Measurements from ENCODE around the gene TRIM46. TPM values are rescaled to one million over a fixed set of nuclear protein-coding genes. Genes with fewer than 3 reads are reported as not detected.

The TRIM46 gene
- total and polyA plus RNA-seq, 2 of the 13 experiments (the other 11 are each of a cell fraction or from before 2014, with no cell fraction given): 0.04 to 0.09 TPM

DNA sequence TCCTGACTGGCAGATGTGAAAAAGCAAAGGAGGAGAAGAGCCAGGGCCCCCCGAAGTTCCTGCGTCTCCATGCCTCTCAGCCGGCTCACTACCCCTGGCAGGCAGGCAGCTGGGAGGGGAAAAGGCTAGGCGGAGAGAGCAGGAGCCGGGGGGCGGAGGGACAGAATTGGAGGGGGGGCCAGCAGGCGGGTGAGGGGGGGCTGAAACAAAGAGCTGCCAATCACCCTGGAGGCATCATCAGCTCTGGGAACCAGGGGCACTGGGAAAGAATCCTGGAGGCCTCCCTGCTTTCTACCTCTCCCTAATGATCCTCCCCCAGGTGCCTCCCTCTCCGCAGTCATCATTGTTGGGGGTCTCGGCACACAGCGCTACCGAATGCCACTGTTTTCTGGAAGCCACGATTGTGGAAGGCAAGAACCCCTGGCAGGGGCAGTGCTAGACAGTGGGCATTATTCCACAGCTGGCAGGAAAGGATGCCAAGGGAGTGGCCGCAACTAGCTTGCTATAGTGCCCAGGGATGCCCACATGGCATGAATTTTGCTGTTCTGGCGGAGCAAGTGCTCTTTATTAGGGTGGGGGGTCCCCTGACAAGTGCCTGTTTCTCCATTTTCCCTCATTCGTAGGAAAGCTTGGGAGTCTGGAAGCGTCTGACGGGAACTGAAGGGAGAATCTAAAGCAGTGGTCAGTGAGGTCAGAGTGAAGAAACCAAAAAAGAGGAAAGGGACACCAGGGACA lies 34.3 kb downstream of the TRIM46 start, which contains the start of gene THBS3 (continued):
- TF ChIP-seq, protein P1, sequence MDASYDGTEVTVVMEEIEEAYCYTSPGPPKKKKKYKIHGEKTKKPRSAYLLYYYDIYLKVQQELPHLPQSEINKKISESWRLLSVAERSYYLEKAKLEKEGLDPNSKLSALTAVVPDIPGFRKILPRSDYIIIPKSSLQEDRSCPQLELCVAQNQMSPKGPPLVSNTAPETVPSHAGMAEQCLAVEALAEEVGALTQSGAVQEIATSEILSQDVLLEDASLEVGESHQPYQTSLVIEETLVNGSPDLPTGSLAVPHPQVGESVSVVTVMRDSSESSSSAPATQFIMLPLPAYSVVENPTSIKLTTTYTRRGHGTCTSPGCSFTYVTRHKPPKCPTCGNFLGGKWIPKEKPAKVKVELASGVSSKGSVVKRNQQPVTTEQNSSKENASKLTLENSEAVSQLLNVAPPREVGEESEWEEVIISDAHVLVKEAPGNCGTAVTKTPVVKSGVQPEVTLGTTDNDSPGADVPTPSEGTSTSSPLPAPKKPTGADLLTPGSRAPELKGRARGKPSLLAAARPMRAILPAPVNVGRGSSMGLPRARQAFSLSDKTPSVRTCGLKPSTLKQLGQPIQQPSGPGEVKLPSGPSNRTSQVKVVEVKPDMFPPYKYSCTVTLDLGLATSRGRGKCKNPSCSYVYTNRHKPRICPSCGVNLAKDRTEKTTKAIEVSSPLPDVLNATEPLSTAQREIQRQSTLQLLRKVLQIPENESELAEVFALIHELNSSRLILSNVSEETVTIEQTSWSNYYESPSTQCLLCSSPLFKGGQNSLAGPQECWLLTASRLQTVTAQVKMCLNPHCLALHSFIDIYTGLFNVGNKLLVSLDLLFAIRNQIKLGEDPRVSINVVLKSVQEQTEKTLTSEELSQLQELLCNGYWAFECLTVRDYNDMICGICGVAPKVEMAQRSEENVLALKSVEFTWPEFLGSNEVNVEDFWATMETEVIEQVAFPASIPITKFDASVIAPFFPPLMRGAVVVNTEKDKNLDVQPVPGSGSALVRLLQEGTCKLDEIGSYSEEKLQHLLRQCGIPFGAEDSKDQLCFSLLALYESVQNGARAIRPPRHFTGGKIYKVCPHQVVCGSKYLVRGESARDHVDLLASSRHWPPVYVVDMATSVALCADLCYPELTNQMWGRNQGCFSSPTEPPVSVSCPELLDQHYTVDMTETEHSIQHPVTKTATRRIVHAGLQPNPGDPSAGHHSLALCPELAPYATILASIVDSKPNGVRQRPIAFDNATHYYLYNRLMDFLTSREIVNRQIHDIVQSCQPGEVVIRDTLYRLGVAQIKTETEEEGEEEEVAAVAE (CRISPR knock-in tag; IDR thresholded peaks at IDR 0.05; ENCODE audit: borderline replicate concordance): no peak
- TF ChIP-seq, protein P2, sequence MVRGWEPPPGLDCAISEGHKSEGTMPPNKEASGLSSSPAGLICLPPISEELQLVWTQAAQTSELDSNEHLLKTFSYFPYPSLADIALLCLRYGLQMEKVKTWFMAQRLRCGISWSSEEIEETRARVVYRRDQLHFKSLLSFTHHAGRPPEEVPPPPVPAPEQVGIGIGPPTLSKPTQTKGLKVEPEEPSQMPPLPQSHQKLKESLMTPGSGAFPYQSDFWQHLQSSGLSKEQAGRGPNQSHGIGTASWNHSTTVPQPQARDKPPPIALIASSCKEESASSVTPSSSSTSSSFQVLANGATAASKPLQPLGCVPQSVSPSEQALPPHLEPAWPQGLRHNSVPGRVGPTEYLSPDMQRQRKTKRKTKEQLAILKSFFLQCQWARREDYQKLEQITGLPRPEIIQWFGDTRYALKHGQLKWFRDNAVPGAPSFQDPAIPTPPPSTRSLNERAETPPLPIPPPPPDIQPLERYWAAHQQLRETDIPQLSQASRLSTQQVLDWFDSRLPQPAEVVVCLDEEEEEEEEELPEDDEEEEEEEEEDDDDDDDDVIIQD (CRISPR knock-in tag; IDR thresholded peaks at IDR 0.05; ENCODE audit: low read depth): no peak
- TF ChIP-seq, protein P3, sequence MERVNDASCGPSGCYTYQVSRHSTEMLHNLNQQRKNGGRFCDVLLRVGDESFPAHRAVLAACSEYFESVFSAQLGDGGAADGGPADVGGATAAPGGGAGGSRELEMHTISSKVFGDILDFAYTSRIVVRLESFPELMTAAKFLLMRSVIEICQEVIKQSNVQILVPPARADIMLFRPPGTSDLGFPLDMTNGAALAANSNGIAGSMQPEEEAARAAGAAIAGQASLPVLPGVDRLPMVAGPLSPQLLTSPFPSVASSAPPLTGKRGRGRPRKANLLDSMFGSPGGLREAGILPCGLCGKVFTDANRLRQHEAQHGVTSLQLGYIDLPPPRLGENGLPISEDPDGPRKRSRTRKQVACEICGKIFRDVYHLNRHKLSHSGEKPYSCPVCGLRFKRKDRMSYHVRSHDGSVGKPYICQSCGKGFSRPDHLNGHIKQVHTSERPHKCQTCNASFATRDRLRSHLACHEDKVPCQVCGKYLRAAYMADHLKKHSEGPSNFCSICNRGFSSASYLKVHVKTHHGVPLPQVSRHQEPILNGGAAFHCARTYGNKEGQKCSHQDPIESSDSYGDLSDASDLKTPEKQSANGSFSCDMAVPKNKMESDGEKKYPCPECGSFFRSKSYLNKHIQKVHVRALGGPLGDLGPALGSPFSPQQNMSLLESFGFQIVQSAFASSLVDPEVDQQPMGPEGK (CRISPR knock-in tag; IDR thresholded peaks at IDR 0.05): peak; percentile 38
- TF ChIP-seq, protein P4, sequence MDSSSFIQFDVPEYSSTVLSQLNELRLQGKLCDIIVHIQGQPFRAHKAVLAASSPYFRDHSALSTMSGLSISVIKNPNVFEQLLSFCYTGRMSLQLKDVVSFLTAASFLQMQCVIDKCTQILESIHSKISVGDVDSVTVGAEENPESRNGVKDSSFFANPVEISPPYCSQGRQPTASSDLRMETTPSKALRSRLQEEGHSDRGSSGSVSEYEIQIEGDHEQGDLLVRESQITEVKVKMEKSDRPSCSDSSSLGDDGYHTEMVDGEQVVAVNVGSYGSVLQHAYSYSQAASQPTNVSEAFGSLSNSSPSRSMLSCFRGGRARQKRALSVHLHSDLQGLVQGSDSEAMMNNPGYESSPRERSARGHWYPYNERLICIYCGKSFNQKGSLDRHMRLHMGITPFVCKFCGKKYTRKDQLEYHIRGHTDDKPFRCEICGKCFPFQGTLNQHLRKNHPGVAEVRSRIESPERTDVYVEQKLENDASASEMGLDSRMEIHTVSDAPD (CRISPR knock-in tag; IDR thresholded peaks at IDR 0.05): no peak
- TF ChIP-seq GATA4 (IDR thresholded peaks at IDR 0.05; ENCODE audit: borderline replicate concordance, low read depth) (no peak), MED1 (CRISPR knock-in tag; IDR thresholded peaks at IDR 0.05) (no peak), RAD21 (CRISPR knock-in tag; IDR thresholded peaks at IDR 0.05) (no peak), ZNF543 (CRISPR knock-in tag; IDR thresholded peaks at IDR 0.05) (no peak), POLR2G (IDR thresholded peaks at IDR 0.05; ENCODE audit: low read depth, low read length) (peak; percentile 7; the same call in 1 of the 2 replicates), SALL2 (CRISPR knock-in tag; IDR thresholded peaks at IDR 0.05) (no peak), YEATS2 (CRISPR knock-in tag; IDR thresholded peaks at IDR 0.05; ENCODE audit: borderline replicate concordance) (0 out of 2 replicates have a peak, but pooled peaks have one; percentile 6), MEF2D (CRISPR knock-in tag; IDR thresholded peaks at IDR 0.05) (no peak), ZC3H4 (CRISPR knock-in tag; IDR thresholded peaks at IDR 0.05; ENCODE audit: borderline replicate concordance) (no peak), PHB2 (IDR thresholded peaks at IDR 0.05; ENCODE audit: partially characterized antibody) (no peak)
- TF ChIP-seq, protein P5, sequence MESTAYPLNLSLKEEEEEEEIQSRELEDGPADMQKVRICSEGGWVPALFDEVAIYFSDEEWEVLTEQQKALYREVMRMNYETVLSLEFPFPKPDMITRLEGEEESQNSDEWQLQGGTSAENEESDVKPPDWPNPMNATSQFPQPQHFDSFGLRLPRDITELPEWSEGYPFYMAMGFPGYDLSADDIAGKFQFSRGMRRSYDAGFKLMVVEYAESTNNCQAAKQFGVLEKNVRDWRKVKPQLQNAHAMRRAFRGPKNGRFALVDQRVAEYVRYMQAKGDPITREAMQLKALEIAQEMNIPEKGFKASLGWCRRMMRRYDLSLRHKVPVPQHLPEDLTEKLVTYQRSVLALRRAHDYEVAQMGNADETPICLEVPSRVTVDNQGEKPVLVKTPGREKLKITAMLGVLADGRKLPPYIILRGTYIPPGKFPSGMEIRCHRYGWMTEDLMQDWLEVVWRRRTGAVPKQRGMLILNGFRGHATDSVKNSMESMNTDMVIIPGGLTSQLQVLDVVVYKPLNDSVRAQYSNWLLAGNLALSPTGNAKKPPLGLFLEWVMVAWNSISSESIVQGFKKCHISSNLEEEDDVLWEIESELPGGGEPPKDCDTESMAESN (CRISPR knock-in tag; conservative IDR thresholded peaks at IDR 0.05): no peak
